ENCODE results near the gene ZNF418. TPM values are rescaled to one million over a fixed set of nuclear protein-coding genes. Genes with fewer than 3 reads are reported as not detected.

ZNF418 gene
- total and polyA plus RNA-seq, 2 of the 13 experiments (the other 11 are each of a cell fraction or from before 2014, with no cell fraction given) = 0.07 to 0.27 TPM

- TF ChIP-seq ZNF543 (CRISPR knock-in tag; IDR thresholded peaks at IDR 0.05) = no peak
- no peak for TF ChIP-seq ZNF883 (CRISPR knock-in tag; IDR thresholded peaks at IDR 0.05; ENCODE audit: not compliant biosample characterization)
- 0 out of 2 replicates have a peak, but pooled peaks have one; percentile 50 for TF ChIP-seq CSRNP1 (CRISPR knock-in tag; IDR thresholded peaks at IDR 0.05)
- no peak for TF ChIP-seq TAF15 (IDR thresholded peaks at IDR 0.05; ENCODE audit: low read depth, low read length, poor library complexity, severe bottlenecking)
- TF ChIP-seq ZFX (CRISPR knock-in tag; IDR thresholded peaks at IDR 0.05; ENCODE audit: low read depth) = peak; percentile 75; the same call in 1 of the 2 replicates
- no peak for TF ChIP-seq ZNF646 (CRISPR knock-in tag; IDR thresholded peaks at IDR 0.05)
- TF ChIP-seq CHCHD3 (CRISPR knock-in tag; IDR thresholded peaks at IDR 0.05) = no peak
- TF ChIP-seq PAWR (CRISPR knock-in tag; IDR thresholded peaks at IDR 0.05; ENCODE audit: borderline replicate concordance) = no peak
- TF ChIP-seq ZNF564 (CRISPR knock-in tag; IDR thresholded peaks at IDR 0.05) = no peak
- TF ChIP-seq GZF1 (CRISPR knock-in tag; IDR thresholded peaks at IDR 0.05) = no peak
- TF ChIP-seq ZNF644 (CRISPR knock-in tag; IDR thresholded peaks at IDR 0.05; ENCODE audit: low read depth) = peak; percentile 30; the same call in 1 of the 2 replicates
- no peak for TF ChIP-seq ZNF468 (CRISPR knock-in tag; IDR thresholded peaks at IDR 0.05)
- peak; percentile 54 for TF ChIP-seq ZNF781 (CRISPR knock-in tag; IDR thresholded peaks at IDR 0.05; ENCODE audit: borderline replicate concordance, not compliant biosample characterization)
- peak; percentile 97 for TF ChIP-seq POGZ (CRISPR knock-in tag; IDR thresholded peaks at IDR 0.05)
- TF ChIP-seq NR2F2 (IDR thresholded peaks at IDR 0.05; ENCODE audit: borderline replicate concordance, low read depth) = no peak
- no peak for TF ChIP-seq SNAPC4 (CRISPR knock-in tag; IDR thresholded peaks at IDR 0.05)
These were observed 12.4 kb upstream of the ZNF418 start, which contains the start of gene ZNF256 (continued) for GRCh38 chr19:57947419-57948134.

All from HepG2 (cell line).